Stimulated activated CD4-positive, alpha-beta T cell treated with anti-CD3 and anti-CD28 coated beads, TNF-alpha, amount 100 ng/mL, for 48 hours (primary cell): ENCODE results near the gene MAP1B.
"Not testable (repeated sequence)": the region's sequence is repeated elsewhere in the genome, so short reads cannot be mapped to it uniquely, and the experiment has no call there.

Experiments
- DNase-seq, 3 donors: peaks; one replicate each; pipeline ENCODE4 v3.0.0-alpha.2; 2020; ENCODE audit warnings: low read depth in 3 of 3

Gene MAP1B

GRCh38 chr5:72107131-72107900 lies at the start of gene MAP1B:
Gene MAP1B (plus strand): TSS chr5:72107475. CDS start chr5:72107532, 57 bp downstream.
- DNase-seq = no peak

- DNase-seq = no peak
These were observed 49.5 kb upstream of the MAP1B start for GRCh38 chr5:72057816-72058215.

GRCh38 chr5:72063219-72063819 lies 44.0 kb upstream of the MAP1B start:
- DNase-seq = peak in 1 of 3 donors; percentile 2

- DNase-seq = no peak
These were observed 42.3 kb upstream of the MAP1B start for GRCh38 chr5:72064801-72065570.

- DNase-seq = no peak
These were observed 41.5 kb upstream of the MAP1B start for GRCh38 chr5:72065751-72066255.

- no peak for DNase-seq
These were observed 40.6 kb upstream of the MAP1B start for GRCh38 chr5:72066705-72067107.

- no peak for DNase-seq
These were observed 39.4 kb upstream of the MAP1B start for GRCh38 chr5:72067682-72068470.

- DNase-seq = no peak
These were observed 36.7 kb upstream of the MAP1B start for GRCh38 chr5:72070529-72070928.

GRCh38 chr5:72071906-72072305 lies 35.4 kb upstream of the MAP1B start:
- DNase-seq = no peak

- DNase-seq = no peak
These were observed 33.0 kb upstream of the MAP1B start for GRCh38 chr5:72074251-72074650.

- no peak for DNase-seq
These were observed 31.8 kb upstream of the MAP1B start for GRCh38 chr5:72075461-72075860.

- no peak for DNase-seq
These were observed 30.5 kb upstream of the MAP1B start for GRCh38 chr5:72076621-72077300.

- DNase-seq = no peak
These were observed 29.9 kb upstream of the MAP1B start for GRCh38 chr5:72077390-72077789.

GRCh38 chr5:72079288-72079687 lies 28.0 kb upstream of the MAP1B start:
- DNase-seq = no peak

GRCh38 chr5:72082048-72082447 lies 25.2 kb upstream of the MAP1B start:
- DNase-seq = no peak

GRCh38 chr5:72084876-72085275 lies 22.4 kb upstream of the MAP1B start:
- no peak for DNase-seq

GRCh38 chr5:72085319-72085718 lies 22.0 kb upstream of the MAP1B start:
- DNase-seq = no peak

- not testable (repeated sequence) for DNase-seq
These were observed 17.6 kb upstream of the MAP1B start for GRCh38 chr5:72089713-72090112.

- no peak for DNase-seq
These were observed 15.2 kb upstream of the MAP1B start for GRCh38 chr5:72092074-72092473.

- DNase-seq = no peak
These were observed 14.1 kb upstream of the MAP1B start for GRCh38 chr5:72093217-72093616.

- DNase-seq = no peak
These were observed 13.5 kb upstream of the MAP1B start for GRCh38 chr5:72093824-72094223.
